MCF 10A (cell line): ENCODE data around the gene LIAS. TPM values are rescaled to one million over a fixed set of nuclear protein-coding genes. Genes with fewer than 3 reads are reported as not detected.
"Not testable (repeated sequence)": the region's sequence is repeated elsewhere in the genome, so short reads cannot be mapped to it uniquely, and the experiment has no call there.

Experiments used
- Bru-seq: library from RNA; stranded (reverse); fragments of 400-500 nt; gene quantifications from one replicate; lab custom pipeline; 2021; lab: Mats Ljungman, UMichigan
- BruChase-seq, 2 experiments: library from RNA; stranded (reverse); fragments of 400-500 nt; gene quantifications; one replicate each; lab custom pipeline; 2021; lab: Mats Ljungman, UMichigan
- BruUV-seq: library from RNA; stranded (reverse); fragments of 400-500 nt; replicated peaks from 2 replicates; lab custom pipeline; 2021; lab: Mats Ljungman, UMichigan
- CTCF ChIA-PET: fragments of 300-600 bp; sonication (Branson Sonifier 250); formaldehyde crosslinking; extraction: SDS; loops from one replicate; lab custom pipeline; 2021; ENCODE audit warnings: antibody characterized with exemption, inconsistent platforms; lab: Yijun Ruan, JAX
- POLR2A ChIA-PET: fragments of 300-600, 350-650 bp; sonication (Branson Sonifier 250); formaldehyde crosslinking; extraction: SDS; loops from one replicate; lab custom pipeline; 2020; ENCODE audit warnings: antibody characterized with exemption, inconsistent platforms; lab: Yijun Ruan, JAX
- DNase-seq: peaks from one replicate; pipeline ENCODE4 v3.0.0-alpha.2; 2018; ENCODE audit not compliant: unreplicated experiment
- H3K27ac Mint-ChIP-seq: one replicate; pipeline ENCODE4 v1.8.0; 2022; ENCODE audit warnings: mild to moderate bottlenecking, low read depth, mixed read lengths; ENCODE audit not compliant: unreplicated experiment
- H3K27me3 Mint-ChIP-seq: one replicate; pipeline ENCODE4 v1.8.0; 2022; ENCODE audit warnings: mixed read lengths; ENCODE audit not compliant: insufficient read depth, unreplicated experiment
- H3K36me3 Mint-ChIP-seq: one replicate; pipeline ENCODE4 v1.8.0; 2022; ENCODE audit warnings: mild to moderate bottlenecking, moderate library complexity, mixed read lengths; ENCODE audit not compliant: insufficient read depth, unreplicated experiment
- H3K4me1 Mint-ChIP-seq: one replicate; pipeline ENCODE4 v1.8.0; 2022; ENCODE audit warnings: mixed read lengths; ENCODE audit not compliant: insufficient read depth, unreplicated experiment
- H3K4me3 Mint-ChIP-seq: one replicate; pipeline ENCODE4 v1.8.0; 2022; ENCODE audit warnings: mild to moderate bottlenecking, moderate library complexity, mixed read lengths; ENCODE audit not compliant: unreplicated experiment
- H3K9me3 Mint-ChIP-seq: one replicate; pipeline ENCODE4 v1.8.0; 2022; ENCODE audit warnings: mixed read lengths; ENCODE audit not compliant: unreplicated experiment
- CTCF ChIP-seq: fragments of 200-600 bp; IDR thresholded peaks from one replicate; pipeline ENCODE4 v1.8.0; 2022; ENCODE audit warnings: antibody characterized with exemption, mild to moderate bottlenecking; ENCODE audit not compliant: unreplicated experiment
- intact Hi-C: fragments of 100-400 bp; cut with micrococcal nuclease; formaldehyde crosslinking; loops from 2 replicates; pipeline ENCODE4 v1.14.1; 2022
- long read RNA-seq: library from polyadenylated mRNA; stranded (forward); transcript quantifications from one replicate; pipeline ENCODE4 v2.0.0, GENCODE V29; 2022
- total RNA-seq: library from RNA; stranded (reverse); gene quantifications from 2 replicates; pipeline ENCODE4 v1.2.3, GENCODE V29; 2022

Gene LIAS
- total RNA-seq (21.6 and 24.6 TPM in 2 replicates), Bru-seq, nascent RNA (percentile 65 among the genes with signal in this experiment), BruChase-seq, experiment 1, labeled RNA remaining after a 6-hour chase (percentile 68 among the genes with signal in this experiment), BruChase-seq, experiment 2, labeled RNA remaining after a 2-hour chase (percentile 76 among the genes with signal in this experiment)
- long read RNA-seq, full-length matches to known transcripts, result 20 of 33 reads
- long read RNA-seq, partial matches to known transcripts, result 2 of 33 reads
- long read RNA-seq, other reads (novel, unspliced or antisense), result 11 of 33 reads

GRCh38 chr4:39458505-39459300, at the start of gene LIAS, which contains the start of gene RPL9:
Gene LIAS (plus strand): TSS chr4:39459056. CDS start chr4:39459118, 62 bp downstream.
Gene RPL9 (minus strand): TSS chr4:39458922. CDS start chr4:39458439, 483 bp downstream.
- H3K27ac Mint-ChIP-seq, result peak within 1 kb of the TSS; percentile 100
- CTCF ChIA-PET, result interaction anchor here (0.6 to 1.4 kb wide), 3 partner anchors 10 to 144 kb away, joined by 3 to 6 read pairs (median 3); no protein-coding TSS in a partner anchor
- intact Hi-C loops, result loop anchor here (10.0 kb wide), 1 partner anchor 144 kb away; no protein-coding TSS in a partner anchor
- no peaks in the 10 kb centered on the region for H3K9me3 Mint-ChIP-seq
- DNase-seq, result peak; percentile 98
- peak within 1 kb of the TSS; percentile 95 for H3K4me3 Mint-ChIP-seq
- TF ChIP-seq CTCF, result no peak
- TSS peak; percentile 46 for BruUV-seq
- peaks cover 75% of the 10 kb centered on the region for H3K36me3 Mint-ChIP-seq
- POLR2A ChIA-PET, result interaction anchor here (0.6 to 7.4 kb wide), 45 partner anchors 8 to 853 kb away, joined by 3 to 79 read pairs (median 4); partner anchors contain the start of genes RFC1, SMIM14, UBE2K and UGDH
- H3K4me1 Mint-ChIP-seq, result peaks cover 7% of the 10 kb centered on the region
- H3K27me3 Mint-ChIP-seq, result no peaks in the 10 kb centered on the region

DNA sequence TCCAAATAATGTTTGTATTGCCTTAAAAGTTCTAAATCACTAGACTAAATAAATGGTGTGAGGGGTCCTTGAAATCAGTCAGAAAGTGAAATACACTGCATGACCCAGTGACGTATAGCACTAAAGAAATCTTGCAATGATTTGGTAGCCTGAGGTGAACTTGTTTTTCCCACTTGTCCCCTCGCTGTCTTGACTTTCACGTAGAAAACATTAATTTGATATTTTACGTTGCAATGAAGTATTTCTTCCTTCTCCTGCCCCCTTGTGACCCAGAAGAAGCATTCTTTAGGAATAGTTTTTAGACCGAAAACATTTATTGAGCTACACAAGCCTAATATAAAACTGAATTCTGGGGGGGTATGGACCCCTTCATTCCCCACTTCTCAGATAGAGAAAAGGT, 48.4 kb upstream of the LIAS start:
- H3K9me3 Mint-ChIP-seq, result no peaks in the 10 kb centered on the region
- no peak overlapping the region for H3K27ac Mint-ChIP-seq
- no peaks in the 10 kb centered on the region for H3K4me1 Mint-ChIP-seq
- DNase-seq, result no peak
- H3K4me3 Mint-ChIP-seq, result no peak overlapping the region
- peak; percentile 12 for TF ChIP-seq CTCF
- no TSS peak for BruUV-seq
- intact Hi-C loops, result no loop called here
- H3K36me3 Mint-ChIP-seq, result no peaks in the 10 kb centered on the region
- ChIA-PET CTCF (no interaction called here), POLR2A (interaction anchor here (0.6 kb wide), 1 partner anchor 44 kb away, joined by 5 read pairs; the partner anchor contains the start of gene RFC1)
- H3K27me3 Mint-ChIP-seq, result no peaks in the 10 kb centered on the region

GRCh38 chr4:39411561-39411960, 47.3 kb upstream of the LIAS start:
- H3K9me3 Mint-ChIP-seq, H3K4me3 Mint-ChIP-seq, BruUV-seq, POLR2A ChIA-PET, H3K4me1 Mint-ChIP-seq, H3K27ac Mint-ChIP-seq, CTCF ChIA-PET, DNase-seq, H3K27me3 Mint-ChIP-seq, H3K36me3 Mint-ChIP-seq, intact Hi-C loops: not testable (repeated sequence)

DNA sequence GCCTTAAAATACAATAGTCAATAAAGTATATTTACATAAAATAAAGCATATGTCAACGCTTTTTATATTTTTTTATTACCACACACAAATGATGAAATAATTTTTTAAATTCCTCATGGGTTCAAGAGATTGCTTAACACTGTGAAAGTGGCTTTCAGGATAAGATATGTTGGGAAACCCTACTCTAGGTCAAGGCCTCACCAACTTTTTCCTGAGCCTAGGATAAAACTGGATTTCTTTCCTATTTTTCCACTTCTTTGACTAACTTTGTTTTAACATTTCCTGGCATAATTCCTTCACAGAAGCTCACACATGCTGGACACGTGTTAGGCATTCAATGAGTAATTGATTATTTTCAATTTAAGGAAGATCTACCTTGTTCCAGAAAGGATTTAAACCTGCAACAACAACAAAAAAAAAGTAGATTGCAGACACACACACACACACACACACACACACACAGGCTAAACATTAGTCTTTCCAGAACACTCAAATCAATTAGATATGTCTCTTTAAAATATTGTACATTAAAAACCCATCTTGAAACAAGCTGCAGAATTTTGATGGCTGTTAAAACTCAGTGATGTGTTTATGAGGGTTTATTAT, 43.1 kb upstream of the LIAS start:
- BruUV-seq, result no TSS peak
- H3K27ac Mint-ChIP-seq, result no peak overlapping the region
- no peaks in the 10 kb centered on the region for H3K4me1 Mint-ChIP-seq
- ChIA-PET CTCF (interaction anchor here (0.6 kb wide), 1 partner anchor 403 kb away, joined by 5 read pairs; no protein-coding TSS in a partner anchor), POLR2A (no interaction called here)
- no peak overlapping the region for H3K4me3 Mint-ChIP-seq
- intact Hi-C loops, result no loop called here
- no peak for TF ChIP-seq CTCF
- H3K9me3 Mint-ChIP-seq, result no peaks in the 10 kb centered on the region
- no peaks in the 10 kb centered on the region for H3K27me3 Mint-ChIP-seq
- H3K36me3 Mint-ChIP-seq, result no peaks in the 10 kb centered on the region
- peak; percentile 32 for DNase-seq
